ENCODE data around the gene CCDC63.

CCDC63 gene

DNA sequence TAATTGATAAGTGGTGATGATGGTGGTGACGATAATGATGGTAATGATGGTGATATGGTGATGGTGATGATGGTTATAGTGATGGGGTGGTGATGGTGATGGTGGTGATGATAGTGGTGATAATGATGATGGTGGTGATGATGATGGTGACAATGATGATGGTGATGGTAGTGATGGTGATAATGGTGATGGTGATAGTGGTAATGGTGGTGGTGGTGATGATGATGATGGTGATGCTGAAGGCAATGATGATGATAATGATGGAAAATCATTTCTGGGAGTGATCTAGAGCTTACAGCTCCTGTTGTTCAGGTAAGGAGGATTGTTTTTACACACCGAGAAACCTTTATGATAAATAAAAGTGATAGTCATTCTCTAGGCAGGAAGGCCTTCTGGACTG, 33.9 kb downstream of the CCDC63 start:
- no peak overlapping the region for H3K4me3 ChIP-seq (ENCODE audit: low read depth, low read length)
- H2AFZ ChIP-seq (ENCODE audit: low read length, unreplicated experiment): no peak overlapping the region
- H3K4me1 ChIP-seq (ENCODE audit: control insufficient read depth, insufficient read depth, low read length, unreplicated experiment): no peaks in the 10 kb centered on the region
- H3K27me3 ChIP-seq (ENCODE audit: insufficient read depth, low read length): no peaks in the 10 kb centered on the region
- no peak overlapping the region for H3K27ac ChIP-seq (ENCODE audit: low read depth, low read length)
- H3K79me2 ChIP-seq (ENCODE audit: control insufficient read depth, insufficient read depth, low read length, unreplicated experiment): no peaks in the 10 kb centered on the region
- H3K36me3 ChIP-seq (ENCODE audit: insufficient read depth, low read length): no peaks in the 10 kb centered on the region

DNA sequence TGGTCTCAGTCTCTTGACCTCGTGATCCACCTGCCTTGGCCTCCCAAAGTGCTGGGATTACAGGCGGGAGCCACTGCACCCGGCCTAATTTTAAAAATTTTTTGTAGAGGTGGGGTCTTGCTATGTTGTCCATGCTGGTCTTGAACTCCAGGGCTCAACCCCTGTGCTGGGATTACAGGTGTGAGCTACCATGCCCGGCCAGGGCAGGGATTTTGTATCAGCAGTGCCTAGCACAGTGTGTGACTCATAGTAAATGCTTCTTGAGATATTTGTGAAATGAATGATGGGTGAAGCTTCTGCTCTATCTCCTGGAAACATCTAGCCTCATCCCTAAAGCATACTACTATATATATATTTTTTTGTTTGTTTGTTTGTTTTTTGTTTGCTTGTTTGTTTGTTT, 36.5 kb downstream of the CCDC63 start:
- H2AFZ ChIP-seq (ENCODE audit: low read length, unreplicated experiment): no peak overlapping the region
- H3K4me1 ChIP-seq (ENCODE audit: control insufficient read depth, insufficient read depth, low read length, unreplicated experiment): no peaks in the 10 kb centered on the region
- no peak overlapping the region for H3K4me3 ChIP-seq (ENCODE audit: low read depth, low read length)
- H3K79me2 ChIP-seq (ENCODE audit: control insufficient read depth, insufficient read depth, low read length, unreplicated experiment): no peaks in the 10 kb centered on the region
- no peaks in the 10 kb centered on the region for H3K27me3 ChIP-seq (ENCODE audit: insufficient read depth, low read length)
- H3K36me3 ChIP-seq (ENCODE audit: insufficient read depth, low read length): no peaks in the 10 kb centered on the region
- no peak overlapping the region for H3K27ac ChIP-seq (ENCODE audit: low read depth, low read length)

DNA sequence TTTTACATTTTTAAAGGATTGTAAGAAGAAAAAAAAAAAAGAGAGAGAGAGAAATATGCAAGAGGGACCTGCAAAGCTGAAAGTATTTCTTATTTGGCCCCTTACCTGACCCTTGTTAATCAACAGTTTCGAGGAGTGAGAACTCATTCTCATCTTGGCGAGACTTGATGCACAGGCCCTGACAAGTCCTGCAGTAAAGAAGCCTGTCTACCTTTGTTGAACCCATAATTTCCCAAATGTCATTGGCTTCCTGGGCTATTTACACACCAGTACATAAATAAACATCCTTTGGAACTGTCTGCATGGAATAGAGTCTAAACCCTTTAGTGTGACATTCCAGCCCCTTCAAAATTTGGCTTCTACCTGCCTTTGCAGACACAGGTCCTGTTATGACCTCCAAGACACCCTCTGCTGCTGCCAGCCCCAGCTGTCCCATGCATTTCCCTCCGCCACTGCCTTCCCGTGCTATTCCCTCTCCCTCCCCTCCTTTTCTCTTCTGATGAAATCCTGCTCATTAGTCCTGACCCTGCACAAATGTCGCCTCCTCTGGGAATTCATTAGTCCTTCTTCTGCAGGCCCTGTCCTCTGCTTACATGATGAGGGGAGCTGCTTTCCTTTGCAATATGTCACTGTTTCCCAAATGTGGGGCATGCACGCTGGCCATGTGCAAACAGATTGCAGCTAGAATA, 38.5 kb downstream of the CCDC63 start:
- Histone ChIP-seq H3K27me3 (ENCODE audit: insufficient read depth, low read length) (no peaks in the 10 kb centered on the region), H3K4me3 (ENCODE audit: low read depth, low read length) (no peak overlapping the region), H3K79me2 (ENCODE audit: control insufficient read depth, insufficient read depth, low read length, unreplicated experiment) (no peaks in the 10 kb centered on the region), H3K4me1 (ENCODE audit: control insufficient read depth, insufficient read depth, low read length, unreplicated experiment) (no peaks in the 10 kb centered on the region), H3K27ac (ENCODE audit: low read depth, low read length) (no peak overlapping the region), H2AFZ (ENCODE audit: low read length, unreplicated experiment) (no peak overlapping the region), H3K36me3 (ENCODE audit: insufficient read depth, low read length) (no peaks in the 10 kb centered on the region)

DNA sequence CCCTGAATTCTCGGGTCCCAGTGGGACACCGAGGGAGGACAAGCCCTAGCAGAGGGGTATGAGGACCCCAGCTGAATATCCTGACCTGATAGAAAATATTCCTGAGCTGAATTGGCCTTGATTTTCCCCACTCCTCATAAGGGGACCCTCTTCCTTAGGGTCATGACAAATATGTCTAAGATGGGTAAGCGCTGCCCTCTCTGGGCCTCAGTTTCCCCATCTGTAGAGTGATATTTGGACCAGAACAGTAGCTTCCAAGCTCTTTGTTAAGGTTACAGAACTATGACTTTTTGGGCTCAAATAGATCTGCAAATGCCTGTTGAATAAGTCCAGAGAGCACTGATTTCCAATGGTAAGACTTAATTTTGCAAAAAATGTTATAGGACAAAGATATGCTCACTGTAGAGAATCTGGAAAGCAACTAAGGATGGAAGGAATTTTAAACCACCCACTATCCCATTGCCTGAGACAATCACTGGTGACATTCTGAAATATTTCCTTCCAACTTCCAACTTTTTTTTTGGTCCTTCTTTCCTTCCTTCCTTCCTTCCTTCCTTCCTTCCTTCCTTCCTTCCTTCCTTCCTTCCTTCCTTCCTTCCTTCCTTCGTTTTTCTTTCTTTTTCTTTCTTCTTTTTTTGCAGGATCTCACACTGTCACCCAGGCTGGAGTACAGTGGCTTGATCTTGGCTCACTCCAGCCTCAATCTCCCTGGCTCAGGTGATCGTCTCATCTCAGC, 41.6 kb downstream of the CCDC63 start:
- Histone ChIP-seq H3K27ac (ENCODE audit: low read depth, low read length) (no peak overlapping the region), H3K4me3 (ENCODE audit: low read depth, low read length) (peak overlapping the region; percentile 87; the same call in 1 of the 2 replicates), H2AFZ (ENCODE audit: low read length, unreplicated experiment) (no peak overlapping the region), H3K36me3 (ENCODE audit: insufficient read depth, low read length) (no peaks in the 10 kb centered on the region), H3K4me1 (ENCODE audit: control insufficient read depth, insufficient read depth, low read length, unreplicated experiment) (peaks cover 7% of the 10 kb centered on the region), H3K27me3 (ENCODE audit: insufficient read depth, low read length) (no peaks in the 10 kb centered on the region), H3K79me2 (ENCODE audit: control insufficient read depth, insufficient read depth, low read length, unreplicated experiment) (no peaks in the 10 kb centered on the region)

DNA sequence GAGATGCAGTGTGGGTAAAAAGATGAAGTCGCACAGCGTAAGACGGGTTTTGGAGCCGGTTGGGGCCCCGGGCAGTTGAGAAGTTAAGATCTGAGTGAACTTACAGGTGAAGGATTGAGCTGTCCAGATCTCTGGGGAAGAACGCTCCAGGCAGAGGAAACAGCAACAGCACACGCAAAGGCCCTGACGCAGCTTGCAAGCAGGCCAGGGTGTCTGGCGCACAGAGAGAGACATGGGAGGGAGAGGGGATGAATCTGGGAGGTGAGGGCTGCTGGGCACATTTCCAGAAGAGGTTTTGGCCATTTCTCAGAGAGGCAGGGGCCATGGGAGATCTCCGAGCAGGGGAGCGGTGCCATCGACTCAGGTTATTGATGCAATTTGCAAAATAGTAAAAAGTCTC, 42.6 kb downstream of the CCDC63 start:
- Histone ChIP-seq H2AFZ (ENCODE audit: low read length, unreplicated experiment) (no peak overlapping the region), H3K36me3 (ENCODE audit: insufficient read depth, low read length) (no peaks in the 10 kb centered on the region), H3K4me1 (ENCODE audit: control insufficient read depth, insufficient read depth, low read length, unreplicated experiment) (peaks cover 7% of the 10 kb centered on the region), H3K27me3 (ENCODE audit: insufficient read depth, low read length) (no peaks in the 10 kb centered on the region), H3K4me3 (ENCODE audit: low read depth, low read length) (no peak overlapping the region), H3K27ac (ENCODE audit: low read depth, low read length) (no peak overlapping the region), H3K79me2 (ENCODE audit: control insufficient read depth, insufficient read depth, low read length, unreplicated experiment) (no peaks in the 10 kb centered on the region)

DNA sequence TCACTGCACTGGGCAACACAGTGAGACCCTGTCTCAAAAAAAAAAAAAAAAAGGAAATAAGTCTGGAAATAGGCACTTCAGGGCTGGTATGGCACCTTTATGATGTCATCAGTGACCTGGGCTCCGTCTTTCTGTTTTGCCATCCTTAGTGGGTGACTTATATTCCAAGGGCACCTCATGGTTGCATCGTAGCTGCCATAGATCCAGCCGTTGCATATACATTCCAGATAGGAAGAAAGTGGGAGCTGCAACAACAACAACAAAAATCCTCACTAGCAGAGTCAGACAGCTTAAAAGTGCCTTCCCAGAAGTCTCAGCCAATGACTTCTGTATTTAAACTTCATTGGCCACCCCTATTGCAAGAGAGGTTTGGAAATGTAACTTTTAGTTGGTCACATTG, 47.2 kb downstream of the CCDC63 start:
- H3K27me3 ChIP-seq (ENCODE audit: insufficient read depth, low read length): no peaks in the 10 kb centered on the region
- H3K36me3 ChIP-seq (ENCODE audit: insufficient read depth, low read length): no peaks in the 10 kb centered on the region
- no peak overlapping the region for H3K4me3 ChIP-seq (ENCODE audit: low read depth, low read length)
- no peaks in the 10 kb centered on the region for H3K79me2 ChIP-seq (ENCODE audit: control insufficient read depth, insufficient read depth, low read length, unreplicated experiment)
- H2AFZ ChIP-seq (ENCODE audit: low read length, unreplicated experiment): no peak overlapping the region
- H3K27ac ChIP-seq (ENCODE audit: low read depth, low read length): no peak overlapping the region
- H3K4me1 ChIP-seq (ENCODE audit: control insufficient read depth, insufficient read depth, low read length, unreplicated experiment): peaks cover 7% of the 10 kb centered on the region

DNA sequence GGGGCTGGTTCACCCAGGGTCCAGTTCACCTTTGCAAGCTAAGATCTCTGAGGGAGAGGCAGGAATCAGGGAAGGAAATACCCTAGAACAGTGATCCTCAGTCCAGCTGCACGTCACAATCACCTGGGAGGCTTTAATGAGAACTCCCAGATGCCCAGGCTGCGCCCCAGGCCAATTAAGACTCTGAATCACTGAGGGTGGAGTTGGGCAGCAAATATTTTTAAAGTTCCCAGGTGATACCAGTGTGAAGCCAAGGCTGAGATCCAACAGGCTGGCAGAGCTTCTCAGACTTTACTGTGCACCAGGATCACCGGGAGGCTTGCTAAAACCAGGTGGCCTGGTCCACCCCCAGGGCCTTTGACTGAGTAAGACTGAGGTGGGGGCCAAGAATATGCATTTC, 49.8 kb downstream of the CCDC63 start:
- H3K79me2 ChIP-seq (ENCODE audit: control insufficient read depth, insufficient read depth, low read length, unreplicated experiment): no peaks in the 10 kb centered on the region
- H3K4me3 ChIP-seq (ENCODE audit: low read depth, low read length): no peak overlapping the region
- H3K27ac ChIP-seq (ENCODE audit: low read depth, low read length): no peak overlapping the region
- no peaks in the 10 kb centered on the region for H3K36me3 ChIP-seq (ENCODE audit: insufficient read depth, low read length)
- H2AFZ ChIP-seq (ENCODE audit: low read length, unreplicated experiment): no peak overlapping the region
- H3K27me3 ChIP-seq (ENCODE audit: insufficient read depth, low read length): no peaks in the 10 kb centered on the region
- H3K4me1 ChIP-seq (ENCODE audit: control insufficient read depth, insufficient read depth, low read length, unreplicated experiment): peaks cover 7% of the 10 kb centered on the region

DNA sequence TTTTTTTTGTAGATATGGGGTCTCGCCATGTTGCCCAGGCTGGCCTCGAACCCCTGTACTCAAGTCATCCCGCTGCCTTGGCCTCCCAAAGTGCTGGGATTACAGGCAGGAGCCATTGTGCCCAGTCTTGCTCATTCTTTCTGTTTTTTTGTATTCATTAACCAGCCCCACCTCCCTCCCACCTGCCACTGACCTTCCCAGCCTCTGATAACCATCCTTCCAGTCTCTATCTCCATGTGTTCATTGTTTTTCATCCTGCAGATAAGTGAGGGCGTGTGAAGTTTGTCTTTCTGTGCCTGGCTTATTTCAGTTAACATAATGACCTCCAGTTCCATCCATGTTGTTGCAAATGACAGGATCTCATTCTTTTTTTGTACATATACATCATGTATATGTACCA, 54.6 kb downstream of the CCDC63 start:
- H3K4me1 ChIP-seq (ENCODE audit: control insufficient read depth, insufficient read depth, low read length, unreplicated experiment): no peaks in the 10 kb centered on the region
- no peaks in the 10 kb centered on the region for H3K36me3 ChIP-seq (ENCODE audit: insufficient read depth, low read length)
- no peak overlapping the region for H3K27ac ChIP-seq (ENCODE audit: low read depth, low read length)
- no peaks in the 10 kb centered on the region; the same call in 1 of the 2 replicates for H3K27me3 ChIP-seq (ENCODE audit: insufficient read depth, low read length)
- no peak overlapping the region for H3K4me3 ChIP-seq (ENCODE audit: low read depth, low read length)
- H3K79me2 ChIP-seq (ENCODE audit: control insufficient read depth, insufficient read depth, low read length, unreplicated experiment): no peaks in the 10 kb centered on the region
- H2AFZ ChIP-seq (ENCODE audit: low read length, unreplicated experiment): no peak overlapping the region

- Histone ChIP-seq H3K4me3 (ENCODE audit: low read depth, low read length) (no peak overlapping the region), H3K4me1 (ENCODE audit: control insufficient read depth, insufficient read depth, low read length, unreplicated experiment) (no peaks in the 10 kb centered on the region), H3K27me3 (ENCODE audit: insufficient read depth, low read length) (no peaks in the 10 kb centered on the region; the same call in 1 of the 2 replicates), H3K27ac (ENCODE audit: low read depth, low read length) (no peak overlapping the region), H3K79me2 (ENCODE audit: control insufficient read depth, insufficient read depth, low read length, unreplicated experiment) (no peaks in the 10 kb centered on the region), H2AFZ (ENCODE audit: low read length, unreplicated experiment) (no peak overlapping the region), H3K36me3 (ENCODE audit: insufficient read depth, low read length) (no peaks in the 10 kb centered on the region)
These were observed 56.7 kb downstream of the CCDC63 start for GRCh38 chr12:110903511-110903910.

DNA sequence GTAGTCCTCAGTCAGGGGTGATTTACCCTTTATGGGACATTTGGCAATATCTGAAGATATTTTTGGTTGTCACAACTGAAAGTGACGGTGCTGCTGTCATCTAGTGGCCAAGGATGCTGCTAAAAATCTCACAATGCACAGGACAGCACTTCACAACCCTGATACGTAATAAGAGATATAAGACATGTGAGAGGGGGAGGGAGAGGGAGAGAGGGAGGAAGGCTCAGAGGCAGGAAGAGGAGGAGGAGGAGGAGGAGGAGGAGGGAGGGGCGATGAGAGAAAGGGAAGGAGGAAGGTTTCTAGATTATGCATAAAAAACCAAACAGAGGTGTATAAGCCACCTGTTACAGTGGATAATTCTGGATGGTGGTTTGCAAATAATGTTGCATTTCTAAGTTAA, 59.3 kb downstream of the CCDC63 start:
- no peak overlapping the region for H3K27ac ChIP-seq (ENCODE audit: low read depth, low read length)

DNA sequence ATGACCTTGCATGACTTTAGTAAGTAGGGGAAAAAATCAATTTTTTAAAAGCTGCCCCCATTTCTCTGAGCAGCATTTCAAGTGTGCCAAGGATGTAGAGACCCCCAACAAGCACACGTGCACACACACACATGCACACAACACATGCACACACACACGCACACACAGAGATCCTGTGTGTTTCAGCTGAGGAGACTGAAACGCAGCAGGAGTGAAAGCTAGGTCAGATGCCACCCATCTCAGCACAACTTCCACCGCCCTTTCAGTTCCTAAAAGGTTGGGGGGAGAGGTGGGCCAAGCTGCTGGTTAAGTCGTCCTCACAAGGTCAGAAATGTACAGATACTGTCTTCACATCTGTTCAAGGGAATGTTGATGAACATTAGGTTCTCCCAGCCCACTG, 59.7 kb downstream of the CCDC63 start:
- Histone ChIP-seq H3K27me3 (ENCODE audit: insufficient read depth, low read length) (no peaks in the 10 kb centered on the region; the same call in 1 of the 2 replicates), H3K27ac (ENCODE audit: low read depth, low read length) (no peak overlapping the region), H3K36me3 (ENCODE audit: insufficient read depth, low read length) (no peaks in the 10 kb centered on the region), H2AFZ (ENCODE audit: low read length, unreplicated experiment) (no peak overlapping the region), H3K4me1 (ENCODE audit: control insufficient read depth, insufficient read depth, low read length, unreplicated experiment) (no peaks in the 10 kb centered on the region), H3K79me2 (ENCODE audit: control insufficient read depth, insufficient read depth, low read length, unreplicated experiment) (no peaks in the 10 kb centered on the region), H3K4me3 (ENCODE audit: low read depth, low read length) (no peak overlapping the region)

More for the DNA sequence above, 59.3 kb downstream of the CCDC63 start:
- Histone ChIP-seq H3K4me3 (ENCODE audit: low read depth, low read length) (no peak overlapping the region), H3K79me2 (ENCODE audit: control insufficient read depth, insufficient read depth, low read length, unreplicated experiment) (no peaks in the 10 kb centered on the region), H3K4me1 (ENCODE audit: control insufficient read depth, insufficient read depth, low read length, unreplicated experiment) (no peaks in the 10 kb centered on the region), H3K27me3 (ENCODE audit: insufficient read depth, low read length) (no peaks in the 10 kb centered on the region; the same call in 1 of the 2 replicates), H2AFZ (ENCODE audit: low read length, unreplicated experiment) (no peak overlapping the region), H3K36me3 (ENCODE audit: insufficient read depth, low read length) (no peaks in the 10 kb centered on the region)

Measured in ACC112 (cell line).